ENCODE results near the gene GBP5.
A peak's percentile ranks its signal among the peaks of the same experiment; 100 is the strongest.

The GBP5 gene, protein sequence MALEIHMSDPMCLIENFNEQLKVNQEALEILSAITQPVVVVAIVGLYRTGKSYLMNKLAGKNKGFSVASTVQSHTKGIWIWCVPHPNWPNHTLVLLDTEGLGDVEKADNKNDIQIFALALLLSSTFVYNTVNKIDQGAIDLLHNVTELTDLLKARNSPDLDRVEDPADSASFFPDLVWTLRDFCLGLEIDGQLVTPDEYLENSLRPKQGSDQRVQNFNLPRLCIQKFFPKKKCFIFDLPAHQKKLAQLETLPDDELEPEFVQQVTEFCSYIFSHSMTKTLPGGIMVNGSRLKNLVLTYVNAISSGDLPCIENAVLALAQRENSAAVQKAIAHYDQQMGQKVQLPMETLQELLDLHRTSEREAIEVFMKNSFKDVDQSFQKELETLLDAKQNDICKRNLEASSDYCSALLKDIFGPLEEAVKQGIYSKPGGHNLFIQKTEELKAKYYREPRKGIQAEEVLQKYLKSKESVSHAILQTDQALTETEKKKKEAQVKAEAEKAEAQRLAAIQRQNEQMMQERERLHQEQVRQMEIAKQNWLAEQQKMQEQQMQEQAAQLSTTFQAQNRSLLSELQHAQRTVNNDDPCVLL

DNA sequence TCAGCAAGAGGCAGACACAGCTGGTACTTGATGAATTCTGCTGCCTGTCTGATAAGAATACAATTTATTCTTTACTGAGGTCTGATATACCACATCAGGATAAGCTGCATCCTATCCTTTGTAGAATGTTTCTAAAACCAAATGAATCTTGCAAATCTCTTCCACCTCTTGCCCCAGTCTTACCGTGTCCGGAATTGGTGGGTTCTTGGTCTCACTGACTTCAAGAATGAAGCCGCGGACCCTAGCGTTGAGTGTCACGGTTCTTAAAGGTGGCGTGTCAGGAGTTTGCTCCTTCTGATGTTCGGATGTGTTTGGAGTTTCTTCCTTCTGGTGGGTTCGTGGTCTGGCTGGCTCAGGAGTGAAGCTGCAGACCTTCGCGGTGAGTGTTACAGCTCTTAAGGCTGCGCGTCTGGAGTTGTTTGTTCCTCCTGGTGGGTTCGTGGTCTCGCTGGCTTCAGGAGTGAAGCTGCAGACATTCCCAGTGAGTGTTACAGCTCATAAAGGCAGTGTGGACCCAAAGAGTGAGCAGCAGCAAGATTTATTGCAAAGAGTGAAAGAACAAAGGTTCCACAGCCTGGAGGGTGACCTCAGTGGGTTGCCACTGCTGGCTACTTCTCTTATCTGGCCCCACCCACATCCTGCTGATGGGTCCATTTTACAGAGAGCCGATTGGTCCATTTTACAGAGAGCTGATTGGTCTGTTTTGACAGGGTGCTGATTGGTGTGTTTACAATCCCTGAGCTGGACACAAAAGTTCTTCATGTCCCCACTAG lies at the start of gene GBP5:
TSS of gene GBP5 (minus strand) at position 592 of the 773 bp plus-strand sequence. CDS start 3,305 bp downstream, outside the sequence.
- DNase-seq (ENCODE audit: low read depth) = peak; percentile 59

DNA sequence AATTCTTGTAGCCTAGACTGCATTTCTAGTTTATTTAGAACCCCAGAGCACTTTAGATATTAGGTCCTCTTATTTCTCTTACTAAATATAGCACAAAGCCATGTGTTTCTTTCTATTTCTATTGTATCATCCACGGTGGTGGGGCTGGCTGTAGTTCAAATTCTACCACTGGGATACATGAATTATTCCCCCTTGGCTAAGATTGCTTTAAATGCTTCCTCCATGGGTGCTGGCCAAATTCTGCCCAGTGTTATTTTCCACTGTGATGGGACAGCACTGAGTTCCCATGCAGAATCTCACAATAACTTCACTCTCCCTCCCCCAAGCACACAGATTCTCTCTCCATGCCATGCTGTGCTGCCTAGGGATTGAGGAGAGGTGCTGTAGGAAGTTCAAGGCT lies 49.7 kb upstream of the GBP5 start:
- DNase-seq (ENCODE audit: low read depth) = no peak

DNA sequence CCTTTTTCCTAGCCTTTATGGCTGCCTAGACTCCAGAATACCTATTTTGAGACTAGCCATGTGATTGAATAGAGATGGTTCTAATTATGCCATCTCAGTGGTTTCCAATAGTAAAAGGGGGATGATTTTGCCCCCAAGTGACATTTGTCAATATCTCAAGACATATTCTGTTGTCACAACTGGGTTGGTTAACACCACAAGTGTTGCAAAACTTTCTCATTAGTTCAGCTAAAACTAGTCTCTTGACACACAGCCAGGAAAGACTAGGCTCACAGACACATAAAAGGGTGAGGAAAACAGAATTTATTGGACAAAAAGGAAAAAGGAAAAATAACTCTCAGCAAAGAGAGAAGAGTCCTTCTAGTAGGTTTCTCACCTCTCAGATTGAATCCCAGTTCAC lies 39.9 kb upstream of the GBP5 start:
- DNase-seq (ENCODE audit: low read depth) = no peak

DNA sequence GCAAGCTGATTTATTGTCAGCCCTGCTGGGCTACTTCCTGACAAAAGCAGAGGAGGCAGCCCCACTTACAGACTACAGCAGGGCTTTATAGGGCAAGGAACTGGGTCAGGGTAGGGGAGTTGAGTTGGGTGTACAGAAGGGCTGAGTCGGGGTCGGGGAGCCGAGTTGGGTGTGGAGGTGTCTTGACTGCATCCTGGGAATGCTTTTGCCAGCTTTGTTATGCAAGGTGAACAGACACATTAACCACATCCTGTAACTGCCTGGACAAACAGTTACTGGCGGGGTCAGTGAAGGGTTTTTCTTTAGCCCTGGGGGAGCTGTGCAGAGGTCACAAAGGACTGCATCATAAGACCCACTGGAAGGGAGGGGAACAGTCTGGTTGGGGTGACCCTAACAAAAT lies 39.1 kb upstream of the GBP5 start:
- DNase-seq (ENCODE audit: low read depth) = no peak

DNA sequence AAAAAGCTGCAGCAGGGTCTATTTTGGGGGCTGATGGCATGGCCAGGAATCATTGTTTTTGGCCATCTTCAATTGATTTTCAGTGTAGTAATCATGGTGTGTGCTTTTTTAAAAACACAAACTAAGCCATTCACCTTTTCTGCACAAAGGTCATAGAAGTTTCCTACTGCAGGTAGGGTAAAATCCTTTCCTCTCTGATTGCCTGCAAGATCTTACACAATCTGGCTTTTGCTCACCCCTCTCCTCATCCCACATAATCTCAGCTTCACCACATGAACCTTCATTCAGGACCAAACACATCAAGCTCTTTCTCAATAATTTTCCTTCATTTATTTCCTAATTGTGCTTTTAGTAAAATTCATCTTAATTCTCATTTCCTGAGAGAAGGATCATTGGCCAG lies 38.3 kb upstream of the GBP5 start:
- DNase-seq (ENCODE audit: low read depth) = no peak

DNA sequence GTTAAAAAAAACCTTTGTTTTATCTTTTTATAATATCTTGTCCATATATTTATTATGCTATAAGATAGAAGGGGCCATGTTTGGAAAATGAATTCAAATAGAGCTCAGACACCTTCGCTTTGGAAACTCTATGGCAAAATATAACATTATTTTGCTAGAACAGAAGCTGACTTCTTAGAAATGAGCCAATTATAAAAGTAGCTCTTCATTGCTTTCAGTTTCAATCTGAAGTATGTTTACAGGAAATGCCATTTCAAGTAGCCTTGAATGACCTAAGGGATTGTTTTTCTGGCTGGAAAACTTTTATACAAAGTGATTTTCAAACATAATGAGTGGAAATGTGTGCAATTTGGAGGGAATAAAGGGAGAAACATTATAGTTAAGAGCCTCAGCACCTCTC lies 37.8 kb upstream of the GBP5 start:
- DNase-seq (ENCODE audit: low read depth) = no peak

DNA sequence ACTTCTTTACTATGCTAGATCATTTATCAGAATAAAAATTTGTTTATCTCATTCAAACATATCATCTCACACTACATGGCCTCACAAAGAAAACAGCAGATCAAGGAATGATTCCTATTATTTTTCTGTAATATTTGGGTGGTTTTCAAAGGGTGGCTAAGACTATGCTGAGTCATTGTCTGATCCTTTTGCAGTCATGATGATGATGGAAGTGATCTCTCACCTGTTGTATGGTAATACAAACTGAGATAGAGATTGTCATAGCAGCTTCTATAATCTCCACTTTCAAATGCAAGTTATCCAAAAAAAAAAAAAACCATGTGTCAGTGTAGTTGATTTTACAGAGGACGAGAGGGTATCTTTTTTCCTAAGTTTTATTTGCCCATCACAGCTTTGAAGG lies 37.2 kb upstream of the GBP5 start:
- no peak for DNase-seq (ENCODE audit: low read depth)

DNA sequence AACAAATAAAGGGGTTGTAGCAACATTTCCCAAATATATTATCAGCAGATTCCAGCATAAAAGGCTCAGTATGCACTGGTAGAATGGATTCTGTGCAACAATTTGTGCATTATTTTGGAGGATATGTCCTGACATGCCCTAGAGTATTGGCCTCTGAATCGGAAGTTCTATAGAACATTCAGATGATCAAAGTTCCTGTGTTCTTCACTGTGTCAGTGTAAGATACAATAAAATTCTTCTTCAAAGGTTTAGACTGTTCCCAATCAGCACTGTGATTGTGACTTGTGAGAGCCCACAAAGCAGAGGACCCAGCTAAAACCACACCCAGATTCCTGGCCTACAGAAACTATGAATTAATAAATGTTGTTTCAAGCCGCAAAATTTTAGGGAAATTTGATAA lies 33.6 kb upstream of the GBP5 start:
- DNase-seq (ENCODE audit: low read depth) = no peak

DNA sequence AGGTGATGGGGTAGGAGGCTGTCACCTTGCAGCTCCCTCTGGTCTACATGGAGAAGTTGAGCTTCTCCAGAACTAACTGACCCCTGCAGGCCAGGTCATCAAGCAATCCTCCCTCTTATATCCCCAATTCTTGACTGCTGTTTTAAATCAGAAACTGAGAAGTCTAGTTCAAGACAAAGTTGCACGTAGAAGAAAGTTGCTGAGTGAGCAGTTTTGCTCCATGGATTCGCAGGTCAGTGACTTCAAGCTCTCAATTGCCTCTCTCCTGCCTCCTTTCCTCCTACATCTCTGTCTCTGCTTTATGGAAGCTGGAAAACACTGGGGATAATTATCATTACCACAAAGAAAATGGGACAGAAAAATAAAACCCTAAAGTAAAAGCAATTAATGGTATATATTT lies 32.8 kb upstream of the GBP5 start:
- DNase-seq (ENCODE audit: low read depth) = no peak

DNA sequence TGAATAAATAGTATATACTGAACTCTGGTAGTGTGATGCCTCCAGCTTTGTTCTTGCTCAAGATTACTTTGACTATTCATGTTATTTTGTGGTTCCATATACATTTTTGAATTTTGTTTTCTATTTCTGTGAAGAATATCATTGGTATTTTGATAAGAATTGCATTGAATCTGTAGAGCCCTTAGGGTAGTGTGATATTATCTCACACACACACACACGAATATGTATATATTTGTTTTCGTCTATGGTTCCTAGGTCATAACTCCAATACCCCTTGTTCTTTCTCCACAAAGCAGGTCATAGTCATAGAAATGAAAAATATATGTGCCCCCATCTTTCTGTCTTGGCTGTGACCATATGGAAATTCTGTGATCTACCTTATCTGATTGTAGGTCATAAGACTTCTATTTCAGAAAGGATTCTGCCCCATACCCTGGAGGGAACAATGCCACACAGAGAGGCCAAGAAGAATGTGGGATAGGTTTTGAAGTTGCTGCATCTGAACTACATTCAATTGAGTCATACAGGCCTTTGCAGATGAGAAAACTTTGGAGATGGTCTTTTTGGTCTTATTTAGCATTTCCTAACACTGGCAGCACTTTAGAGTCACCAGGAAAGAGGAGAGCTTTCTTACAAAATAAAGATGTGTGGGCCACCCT lies 32.0 kb upstream of the GBP5 start:
- no peak for DNase-seq (ENCODE audit: low read depth)

DNA sequence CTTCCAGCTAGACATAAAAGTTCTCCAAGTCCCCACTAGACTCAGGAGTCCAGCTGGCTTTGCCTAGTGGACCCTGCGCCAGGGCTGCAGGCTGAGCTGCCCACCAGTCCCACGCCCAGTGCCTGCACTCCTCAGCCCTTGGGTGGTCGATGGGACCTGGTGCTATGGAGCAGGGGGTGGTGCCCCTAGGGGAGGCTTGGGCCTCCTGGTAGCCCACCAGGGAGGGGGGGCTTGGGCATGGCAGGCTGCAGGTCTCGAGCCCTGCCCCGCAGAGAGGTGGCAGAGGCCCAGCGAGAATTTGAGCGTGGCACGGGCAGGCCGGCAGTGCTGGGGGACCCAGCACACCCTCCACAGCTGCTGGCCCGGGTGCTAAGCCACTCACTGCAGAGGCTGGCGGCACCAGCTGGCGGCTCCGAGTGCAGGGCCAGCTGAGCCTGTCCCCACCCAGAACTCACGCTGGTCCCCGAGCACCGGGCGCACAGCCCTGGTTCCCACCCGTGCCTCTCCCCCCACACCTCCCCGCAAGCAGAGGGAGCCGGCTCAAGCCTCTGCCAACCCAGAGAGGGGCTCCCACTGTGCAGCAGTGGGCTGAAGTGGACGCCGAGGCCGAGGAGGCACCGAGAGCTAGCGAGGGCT lies 30.2 kb upstream of the GBP5 start:
- DNase-seq (ENCODE audit: low read depth) = no peak

DNA sequence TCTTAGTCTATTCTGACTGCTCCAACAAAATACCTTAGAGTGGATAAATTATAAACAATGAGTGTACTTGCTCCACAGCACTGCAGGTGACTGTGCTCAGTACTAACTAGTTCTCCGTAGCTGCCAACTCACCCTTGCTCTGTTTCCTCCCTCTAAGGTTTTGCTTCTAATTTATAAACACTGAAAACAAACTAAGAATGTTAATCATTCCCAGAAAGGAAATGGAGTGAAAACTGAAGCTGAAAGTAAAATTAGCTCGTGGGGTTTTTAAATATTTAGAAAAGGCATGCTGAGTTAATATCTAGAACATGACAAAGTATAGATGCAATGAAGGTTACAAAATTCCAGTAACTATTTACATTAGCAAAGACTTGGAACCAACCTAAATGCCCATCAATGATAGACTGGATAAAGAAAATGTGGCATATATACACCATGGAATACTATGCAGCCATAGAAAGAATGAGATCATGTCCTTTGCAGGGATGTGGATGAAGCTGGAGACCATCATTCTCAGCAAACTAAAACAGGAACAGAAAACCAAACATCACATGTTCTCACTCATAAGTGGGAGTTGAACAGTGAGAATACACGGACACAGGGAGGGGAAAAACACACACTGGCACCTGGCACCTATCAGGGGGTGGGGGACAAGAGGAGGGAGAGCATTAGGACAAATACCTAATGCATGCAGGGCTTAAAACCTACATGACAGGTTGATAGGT lies 27.2 kb upstream of the GBP5 start:
- peak; percentile 28 for DNase-seq (ENCODE audit: low read depth)

DNA sequence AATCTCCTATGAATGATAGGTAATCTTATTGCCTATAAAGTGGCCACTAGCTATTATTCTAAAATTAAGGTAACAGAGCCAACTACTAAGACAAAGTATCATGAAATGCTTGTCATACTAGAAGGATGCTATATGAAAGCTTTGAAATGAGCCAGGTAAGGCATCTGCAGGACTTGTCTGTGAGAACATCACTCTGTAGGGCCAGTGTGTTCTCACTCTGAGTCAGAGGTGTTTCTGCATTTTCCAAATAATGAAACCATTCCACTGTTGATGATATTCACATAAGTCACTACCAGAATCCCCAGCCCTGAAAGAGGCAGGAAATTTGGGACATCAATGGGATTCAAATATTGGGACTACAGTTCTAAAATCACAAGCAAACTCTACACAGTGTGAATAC lies 25.8 kb upstream of the GBP5 start:
- no peak for DNase-seq (ENCODE audit: low read depth)

DNA sequence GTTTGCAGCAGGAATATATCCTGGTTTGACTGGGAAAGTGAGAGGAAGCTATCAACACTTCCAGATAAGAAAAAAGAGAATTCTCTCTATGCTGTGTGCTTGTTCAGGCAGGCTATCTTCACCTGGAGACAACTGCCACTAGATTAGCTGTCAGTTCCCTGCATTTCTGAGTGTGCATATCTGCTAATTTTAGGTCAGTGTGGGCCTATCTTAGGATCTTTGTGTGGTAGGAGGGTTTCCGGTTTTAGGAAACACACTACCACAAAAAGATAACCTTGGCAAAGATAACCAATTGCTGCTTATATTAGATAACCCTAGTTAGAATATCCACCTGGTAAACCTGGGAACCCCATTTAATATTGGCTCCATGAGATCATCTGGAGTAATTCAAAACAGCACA lies 22.5 kb upstream of the GBP5 start:
- DNase-seq (ENCODE audit: low read depth) = no peak

DNA sequence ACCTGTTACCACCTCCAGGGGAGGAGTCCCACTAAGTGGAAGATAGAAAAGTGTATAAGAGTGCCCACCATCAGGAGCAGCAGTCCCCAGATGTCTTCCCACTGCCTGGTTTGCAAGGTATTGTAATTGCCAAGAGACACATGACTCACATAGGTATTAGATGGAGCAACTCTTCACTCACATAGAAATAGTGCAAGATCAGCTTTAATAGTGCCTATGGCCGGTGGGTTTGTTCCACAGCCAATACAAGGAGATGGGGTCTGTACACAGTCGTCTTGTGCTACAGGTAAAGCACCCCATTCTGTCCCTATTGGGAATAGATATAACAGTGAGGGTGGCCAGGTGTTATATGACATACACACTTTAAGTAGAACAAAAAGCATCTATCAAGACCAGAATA lies 18.6 kb upstream of the GBP5 start:
- DNase-seq (ENCODE audit: low read depth) = no peak

DNA sequence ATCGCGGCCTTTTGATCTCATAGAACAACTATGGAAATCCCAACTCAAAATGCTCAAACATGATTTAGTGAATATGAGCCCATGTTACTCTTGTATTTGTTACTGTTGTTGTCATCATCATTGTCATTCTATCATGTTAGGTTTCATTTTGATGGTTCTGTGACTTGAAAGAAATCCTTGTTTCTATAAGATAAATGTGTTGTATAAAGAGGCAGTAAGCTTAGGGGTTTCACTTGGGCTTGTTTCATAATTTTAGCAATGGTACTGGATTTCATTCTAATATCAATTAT lies 15.3 kb upstream of the GBP5 start:
- DNase-seq (ENCODE audit: low read depth) = no peak

DNA sequence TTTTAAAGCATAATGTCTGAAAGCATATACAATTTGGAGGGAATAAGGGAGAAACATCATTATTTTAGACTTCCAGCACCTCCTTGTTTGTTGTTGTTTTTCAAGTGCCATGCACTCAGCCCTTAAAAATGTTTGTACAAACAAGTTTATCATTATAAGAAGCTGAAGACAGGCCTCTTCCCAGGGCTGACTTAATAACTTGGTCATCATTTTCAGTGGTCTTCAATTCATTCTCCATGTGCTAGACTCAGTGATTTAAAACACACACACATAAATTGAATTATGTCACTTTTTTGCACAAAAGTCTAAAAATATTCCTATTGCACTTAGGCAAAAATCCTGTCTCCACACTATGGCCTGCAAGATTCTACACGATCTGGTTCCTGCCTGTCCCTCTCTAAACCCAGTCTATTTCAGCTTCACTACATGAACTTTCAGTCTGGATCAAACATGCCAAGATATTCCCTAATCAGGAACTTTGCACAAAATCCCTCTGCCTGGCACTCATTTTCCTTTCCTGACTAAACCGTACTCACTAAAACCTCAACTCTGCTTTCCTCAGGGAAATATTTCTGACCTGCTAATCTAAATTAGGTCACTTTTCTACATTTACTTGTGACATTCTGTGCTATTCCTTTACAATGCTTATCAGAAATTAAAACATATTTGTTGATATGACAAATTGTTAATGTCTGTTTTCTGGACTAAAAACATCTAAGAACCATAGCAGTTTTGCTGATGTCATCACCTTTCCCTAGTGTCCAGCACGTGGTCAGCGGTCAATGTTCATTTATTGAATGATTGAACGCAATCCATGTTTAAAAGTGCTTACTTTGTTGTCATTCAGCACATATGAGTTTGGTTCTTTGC lies 14.8 kb upstream of the GBP5 start:
- no peak for DNase-seq (ENCODE audit: low read depth)

DNA sequence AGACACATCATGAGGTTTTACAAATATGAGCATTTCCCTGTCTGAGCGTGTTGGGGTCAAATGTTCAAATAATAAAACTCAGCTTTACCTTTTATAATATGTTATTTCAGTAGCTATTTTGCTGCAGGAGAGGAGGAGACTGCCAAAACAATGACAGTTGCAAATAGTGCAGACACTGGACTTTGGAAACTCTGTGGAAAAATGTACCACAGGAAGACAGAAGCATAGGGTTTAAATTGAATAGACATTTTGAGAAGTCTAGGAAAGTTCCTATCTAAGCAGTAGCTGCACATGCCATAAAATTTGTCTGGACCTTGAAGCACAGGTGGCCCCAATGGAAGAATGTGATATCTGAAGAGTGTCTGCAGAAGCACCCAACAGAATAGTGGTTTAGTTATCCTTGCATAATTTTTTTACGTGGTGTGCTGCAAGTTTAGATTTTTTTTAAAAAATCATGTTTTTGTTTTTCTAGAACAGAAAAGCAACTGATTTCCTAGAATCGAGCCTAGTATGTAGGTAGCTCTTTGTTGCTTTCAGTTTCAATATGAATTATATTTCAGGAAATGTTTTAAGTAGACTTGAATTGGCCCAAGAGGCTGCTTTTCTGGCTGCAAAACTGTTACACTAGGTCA lies 14.0 kb upstream of the GBP5 start:
- DNase-seq (ENCODE audit: low read depth) = no peak

DNA sequence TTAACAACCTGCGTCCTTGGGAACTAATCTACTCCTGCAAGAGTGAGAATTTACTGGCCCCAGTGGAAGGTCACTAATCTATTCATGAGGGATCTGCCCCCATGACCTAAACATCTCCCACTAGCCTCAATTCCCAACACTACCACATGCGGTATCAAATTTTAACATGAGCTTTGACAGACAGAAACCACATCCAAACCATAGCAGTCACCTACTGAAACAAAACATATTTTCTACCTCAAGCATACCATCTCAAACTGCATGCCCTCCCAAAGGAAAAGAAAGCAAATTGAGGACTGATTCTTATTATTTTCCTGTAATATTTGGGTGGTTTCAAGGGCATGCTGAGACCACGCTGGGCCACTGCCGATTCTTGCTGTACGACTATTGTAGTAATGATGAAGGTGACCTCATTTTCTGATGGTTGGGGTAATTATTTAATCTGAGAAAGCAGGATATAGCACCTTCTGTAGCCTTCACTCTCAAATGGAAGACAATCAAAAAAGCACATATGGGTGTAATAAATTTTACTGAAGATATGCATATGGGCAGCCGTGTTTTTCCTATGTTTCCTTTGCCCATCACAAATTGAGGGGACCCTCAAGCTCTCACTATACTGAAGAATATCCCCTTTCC lies 13.2 kb upstream of the GBP5 start:
- DNase-seq (ENCODE audit: low read depth) = no peak

All from activated T-helper 9 cell treated with anti-CD3 and anti-CD28 coated beads, Interleukin-2, amount 50 U/mL, for 16 hours (primary cell).